SIG-M5 treated with dmso at 0.1 percent for 504 hours (cell line): ENCODE data around the gene FXYD5.
A peak's percentile ranks its signal among the peaks of the same experiment; 100 is the strongest.

Experiments
- DNase-seq: peaks from one replicate; lab custom pipeline; 2025; ENCODE audit not compliant: unreplicated experiment; lab: John Stamatoyannopoulos, UW

FXYD5 gene

DNA sequence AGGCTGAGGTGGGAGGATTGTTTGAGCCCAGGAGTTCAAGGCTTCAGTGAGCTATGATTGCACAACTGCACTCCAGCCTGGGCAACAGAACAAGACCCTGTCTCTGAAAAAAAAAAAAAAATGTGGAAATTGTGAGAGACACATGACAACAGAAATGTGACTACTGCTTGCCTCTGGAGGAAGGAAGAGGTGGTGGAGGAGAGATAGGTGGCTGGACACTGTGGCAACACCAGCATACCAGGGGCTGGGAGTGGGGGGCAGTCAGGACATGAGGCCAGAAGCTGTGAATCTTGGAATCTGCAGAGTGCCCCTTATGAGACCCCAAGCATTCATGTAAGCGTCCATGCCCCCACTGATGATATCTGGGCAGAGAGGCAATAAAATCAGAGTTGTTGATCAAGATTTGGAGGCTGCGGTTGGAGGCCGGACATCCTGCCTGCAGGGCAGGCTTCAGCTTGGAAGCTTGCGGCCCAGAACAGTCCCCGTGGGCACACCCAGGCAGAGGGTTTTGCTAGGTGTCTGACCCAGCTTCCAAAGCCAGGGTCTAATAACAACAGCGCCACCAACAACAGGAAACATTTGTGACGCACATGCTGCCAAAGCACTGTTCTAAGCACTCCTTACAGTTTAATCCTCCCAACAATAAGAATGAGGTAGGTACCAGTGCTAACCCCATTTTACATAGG, 57.2 kb downstream of the FXYD5 start:
- DNase-seq, result no peak

DNA sequence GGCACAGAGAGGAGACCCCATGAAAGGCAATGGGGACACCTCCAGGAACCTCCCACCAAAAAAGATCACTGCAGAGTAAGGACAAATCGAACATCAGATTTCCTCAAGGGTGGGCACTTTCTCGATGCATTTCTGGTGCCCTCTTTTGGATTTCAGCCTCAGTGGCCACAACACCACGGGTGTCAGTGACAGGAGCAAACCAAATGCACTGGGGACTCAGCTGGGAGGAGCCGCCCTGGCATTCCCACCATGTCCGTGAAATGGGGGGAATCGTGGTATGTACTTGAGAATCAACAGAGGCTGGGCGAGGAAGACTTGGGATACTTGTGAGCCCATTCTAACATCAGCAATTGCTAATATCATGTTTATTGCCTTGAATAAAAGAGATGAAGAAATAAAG, 57.7 kb downstream of the FXYD5 start:
- no peak for DNase-seq

DNA sequence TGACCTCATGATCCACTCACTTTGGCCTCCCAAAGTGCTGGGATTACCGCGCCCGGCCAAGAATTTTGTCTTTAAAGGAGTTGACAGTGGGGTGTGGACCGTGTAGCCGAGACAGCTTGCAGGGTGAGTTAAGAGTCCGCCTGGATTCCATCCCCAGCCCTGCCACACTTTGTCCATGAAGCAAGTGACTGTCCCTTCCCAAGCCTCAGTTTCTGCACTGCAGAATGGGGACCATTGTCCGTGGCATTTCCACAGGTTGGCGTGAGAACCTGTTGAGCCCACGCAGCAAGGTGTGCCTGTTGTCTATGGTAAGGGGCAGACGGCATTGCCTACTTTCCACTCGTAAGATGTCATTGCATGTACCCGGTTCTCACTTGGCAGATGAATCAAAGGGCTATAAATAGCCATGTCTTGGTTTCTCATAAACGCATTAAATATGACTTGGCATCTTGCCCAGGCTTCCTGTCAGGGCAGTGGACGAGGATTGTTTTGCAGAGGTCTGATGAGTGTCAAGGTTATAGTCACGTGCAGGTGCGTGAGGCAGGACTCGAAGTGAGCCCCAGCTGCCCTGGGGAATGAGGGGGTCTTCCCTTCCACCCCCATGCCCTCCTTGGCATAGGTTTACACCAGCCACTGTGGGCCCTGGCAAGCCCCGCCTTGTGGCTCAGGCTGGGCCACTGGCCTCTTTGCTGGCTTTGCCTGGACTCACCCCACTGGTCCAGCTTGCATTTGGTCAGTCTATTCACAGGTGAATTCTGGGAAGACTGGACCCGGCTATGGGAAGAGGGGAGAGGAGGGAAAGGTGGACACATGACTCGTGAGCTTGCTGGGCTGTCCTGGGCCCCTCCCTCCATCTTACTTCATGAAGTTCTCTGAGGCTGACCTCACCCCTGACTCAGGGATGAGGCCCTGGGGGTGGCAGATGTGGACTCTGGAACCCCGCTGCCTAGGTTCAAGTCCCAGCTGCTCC, 59.4 kb downstream of the FXYD5 start:
- DNase-seq, result peak; percentile 56

DNA sequence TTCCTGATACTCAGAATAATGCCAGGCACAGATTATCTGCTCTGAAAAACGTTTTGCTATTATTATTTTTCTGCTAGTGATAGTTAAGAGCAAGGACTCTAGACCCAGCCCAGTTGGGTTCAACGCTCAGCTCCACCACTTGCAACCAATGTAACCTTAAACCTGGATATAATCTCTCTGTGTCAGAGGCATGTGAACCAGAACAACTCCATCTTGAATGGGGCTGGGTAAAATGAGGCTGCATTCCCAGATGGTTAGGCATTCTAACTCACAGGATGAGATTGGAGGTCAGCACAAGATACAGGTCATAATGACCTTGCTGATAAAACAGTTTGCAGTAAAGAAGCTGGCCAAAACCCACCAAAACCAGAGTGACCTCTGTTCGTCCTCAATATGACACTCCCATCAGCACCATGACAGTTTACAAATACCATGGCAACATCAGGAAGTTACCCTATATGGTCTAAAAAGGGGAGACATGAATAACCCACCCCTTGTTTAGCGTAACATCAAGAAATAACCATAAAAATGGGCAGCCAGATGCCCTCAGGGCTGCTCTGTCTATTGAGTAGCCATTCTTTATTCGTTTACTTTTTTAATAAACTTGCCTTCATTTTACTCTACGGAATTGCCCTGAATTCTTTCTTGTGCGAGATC, 60.4 kb downstream of the FXYD5 start:
- no peak for DNase-seq

DNA sequence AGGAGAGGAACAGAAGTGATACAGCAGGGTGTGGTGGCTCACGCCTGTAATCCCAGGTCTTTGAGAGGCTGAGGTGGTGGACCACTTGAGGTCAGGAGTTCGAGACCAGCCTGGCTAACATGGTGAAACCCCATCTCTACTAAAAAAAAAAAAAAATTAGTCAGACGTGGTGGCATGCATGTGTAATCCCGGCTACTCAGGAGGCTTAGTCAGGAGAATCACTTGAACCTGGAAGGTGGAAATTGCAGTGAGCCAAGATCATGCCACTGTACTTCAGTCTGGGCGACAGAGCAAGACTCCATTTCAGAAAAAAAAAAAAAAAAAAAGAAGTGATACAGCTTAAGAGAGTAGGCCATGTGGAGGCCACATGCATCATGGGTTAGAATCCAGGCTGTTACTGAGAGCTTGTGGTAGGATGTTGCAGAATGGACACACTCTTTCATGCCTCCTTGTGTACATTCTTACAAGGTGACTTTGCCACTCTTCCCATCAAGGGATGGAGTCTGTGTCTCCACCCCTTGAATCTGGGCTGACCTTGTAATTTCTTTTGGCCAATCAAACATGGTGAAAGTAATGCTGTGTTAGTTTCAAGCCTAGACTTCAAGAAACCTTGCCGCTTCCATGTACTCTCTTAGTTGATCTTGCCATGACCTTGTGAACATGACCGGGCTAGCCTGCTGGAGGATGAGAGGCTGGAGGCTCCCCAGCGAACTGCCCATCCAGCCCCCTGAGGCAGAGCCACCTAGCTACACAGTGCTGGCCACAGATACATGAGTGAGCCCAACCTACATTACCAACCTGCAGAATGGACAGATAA, 61.7 kb downstream of the FXYD5 start:
- DNase-seq, result no peak

DNA sequence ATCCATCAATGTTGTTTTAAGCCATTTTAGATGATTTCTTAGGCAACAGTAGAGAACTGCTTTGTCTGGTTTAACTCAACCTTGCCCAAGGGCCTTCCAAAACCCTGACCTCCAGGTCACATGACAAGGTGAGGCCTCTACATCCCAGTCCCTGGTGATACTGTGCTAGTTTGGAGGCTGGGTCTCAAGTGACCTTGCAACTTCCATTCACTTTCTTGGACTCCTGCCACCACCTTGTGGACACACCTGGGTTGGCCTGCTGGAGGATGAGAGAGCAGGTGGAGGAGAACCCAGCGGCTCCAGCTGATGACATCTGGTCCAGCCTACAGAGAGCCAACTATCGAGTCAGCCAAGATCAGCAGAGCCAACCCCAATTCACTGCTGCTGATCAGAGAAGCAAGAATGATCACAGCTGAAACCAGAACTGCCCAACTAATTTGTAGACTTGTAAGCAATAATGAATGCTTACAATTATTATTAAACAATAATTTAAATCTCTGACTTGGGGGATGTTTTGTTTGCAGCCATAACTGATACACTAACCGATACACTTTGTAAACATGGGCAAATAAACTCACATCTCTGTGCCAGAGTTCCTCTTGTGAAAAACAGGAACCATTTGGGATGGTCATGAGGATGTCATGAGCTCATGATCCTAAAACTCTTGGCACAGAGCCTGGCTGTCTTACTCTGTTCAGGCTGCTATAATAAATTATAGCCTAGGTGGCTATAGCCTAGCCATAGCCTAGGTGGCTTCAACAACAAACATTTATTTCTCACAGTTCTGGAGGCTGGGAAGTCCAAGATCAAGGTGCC, 62.5 kb downstream of the FXYD5 start:
- DNase-seq, result no peak

DNA sequence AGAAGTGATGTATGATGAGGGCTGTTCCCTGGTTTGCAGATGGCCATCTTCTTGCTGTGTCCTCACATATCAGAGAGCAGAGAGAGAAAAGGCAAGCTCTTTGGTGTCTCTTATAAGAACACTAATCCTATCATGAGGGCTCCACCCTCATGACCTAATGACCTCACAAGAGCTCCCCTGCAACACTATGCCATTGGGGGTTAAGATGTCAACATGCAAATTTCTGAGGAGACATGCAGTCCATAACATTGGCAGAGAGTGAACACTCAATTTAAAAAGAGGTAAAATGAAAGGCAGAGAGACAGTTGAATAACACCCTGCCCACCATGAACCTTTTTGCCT, 63.1 kb downstream of the FXYD5 start:
- DNase-seq, result no peak

DNA sequence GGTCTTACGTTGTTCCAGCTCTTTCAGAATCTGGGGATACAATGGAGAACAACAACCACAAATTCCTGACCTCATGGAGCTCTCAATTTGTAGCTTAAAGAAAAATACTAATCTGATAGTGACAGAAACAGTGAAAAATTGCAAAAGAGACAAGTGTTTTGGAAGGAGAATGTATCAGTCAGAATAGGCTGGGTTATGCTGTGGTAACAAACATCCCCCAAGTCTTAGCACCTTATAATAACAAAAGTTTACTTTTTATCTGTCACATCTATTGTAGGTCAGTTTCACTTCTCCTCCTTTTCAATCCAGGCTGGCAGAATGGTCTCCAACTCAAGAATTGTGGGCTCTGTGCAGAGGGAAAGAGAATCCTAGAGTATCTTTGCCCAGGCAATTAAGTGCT, 64.5 kb downstream of the FXYD5 start:
- no peak for DNase-seq
